NB4 (cell line): Measurements from ENCODE around the gene SMC5.

Source experiments
- CTCF ChIP-seq: IDR thresholded peaks from one replicate; pipeline ENCODE4 v1.5.1; 2012; ENCODE audit warnings: low read depth, low read length
- MAX ChIP-seq: IDR thresholded peaks from 2 replicates; pipeline ENCODE4 v1.6.1; 2011; ENCODE audit warnings: low read depth, low read length
- MYC ChIP-seq: IDR thresholded peaks from 2 replicates; pipeline ENCODE4 v1.6.1; 2011; ENCODE audit warnings: low read depth, low read length
- POLR2A ChIP-seq: IDR thresholded peaks from 2 replicates; pipeline ENCODE4 v1.6.1; 2011; ENCODE audit warnings: mild to moderate bottlenecking; ENCODE audit not compliant: insufficient read length; ENCODE audit errors: extremely low read depth

- TF ChIP-seq MYC, result no peak
- TF ChIP-seq POLR2A, result no peak
- TF ChIP-seq CTCF, result no peak
- no peak for TF ChIP-seq MAX
Observed at GRCh38 chr9:70255486-70255885, 3.3 kb upstream of the SMC5 start.
